Activated T-cell treated with anti-CD3 and anti-CD28 coated beads, Interleukin-2, amount 50 U/mL, for 72 hours (primary cell): ENCODE measurements around the gene NPR3. TPM values are rescaled to one million over a fixed set of nuclear protein-coding genes. Genes with fewer than 3 reads are reported as not detected.
"Not testable (repeated sequence)": the region's sequence is repeated elsewhere in the genome, so short reads cannot be mapped to it uniquely, and the experiment has no call there.

ENCODE experiments used
- ATAC-seq, 2 donors: fragments of 150-1000 bp; cut with Tn5 transposase; replicated peaks in 1 of 2; 2 replicates each; pipeline ENCODE4 v1.10.0; 2021; ENCODE audit warnings: moderate library complexity in 2 of 2, mild to moderate bottlenecking in 1 of 2
- DNase-seq, 2 donors: peaks; one replicate each; pipeline ENCODE4 v3.0.0; 2021 to 2022; ENCODE audit warnings: mixed read lengths in 1 of 2
- H3K27ac Mint-ChIP-seq: one replicate; pipeline ENCODE4 v1.8.0; 2022; ENCODE audit warnings: mild to moderate bottlenecking, moderate library complexity, mixed read lengths
- H3K27me3 Mint-ChIP-seq: one replicate; pipeline ENCODE4 v1.8.0; 2022; ENCODE audit warnings: low read depth, mixed read lengths
- H3K36me3 Mint-ChIP-seq, 2 donors: one replicate each; pipeline ENCODE4 v1.8.0; 2022; ENCODE audit warnings: mixed read lengths in 2 of 2, mild to moderate bottlenecking in 1 of 2; ENCODE audit not compliant: insufficient read depth in 2 of 2
- H3K4me1 Mint-ChIP-seq: one replicate; pipeline ENCODE4 v1.8.0; 2022; ENCODE audit warnings: low read depth, mixed read lengths
- H3K4me3 Mint-ChIP-seq, 2 donors: one replicate each; pipeline ENCODE4 v1.8.0; 2022; ENCODE audit warnings: mild to moderate bottlenecking in 2 of 2, mixed read lengths in 2 of 2, moderate library complexity in 2 of 2
- H3K9me3 Mint-ChIP-seq, 2 donors: one replicate each; pipeline ENCODE4 v1.8.0; 2022; ENCODE audit warnings: mixed read lengths in 2 of 2
- total RNA-seq, 2 donors: library from RNA; stranded (reverse); gene quantifications; one replicate each; pipeline ENCODE4 v1.2.3, GENCODE V29; 2022

NPR3 gene
- total RNA-seq, 2 donors from 2014 or later, result 0.24 to 0.25 TPM

- Mint-ChIP-seq H3K36me3 (no peaks in the 10 kb centered on the region), H3K27me3 (no peaks in the 10 kb centered on the region), H3K4me1 (no peaks in the 10 kb centered on the region), H3K4me3 (no peak overlapping the region), H3K9me3 (peaks cover 2 to 6% of the 10 kb centered on the region in 2 donors), H3K27ac (no peak overlapping the region)
- DNase-seq (no peak), ATAC-seq (no peak)
Observed at GRCh38 chr5:32778403-32778802, 67.3 kb downstream of the NPR3 start.

GRCh38 chr5:32779754-32780415 is 68.8 kb downstream of the NPR3 start:
- no peak overlapping the region for H3K4me3 Mint-ChIP-seq
- H3K4me1 Mint-ChIP-seq, result no peaks in the 10 kb centered on the region
- H3K9me3 Mint-ChIP-seq, result peaks cover 2 to 6% of the 10 kb centered on the region in 2 donors
- H3K27me3 Mint-ChIP-seq, result no peaks in the 10 kb centered on the region
- DNase-seq, result no peak
- no peak overlapping the region for H3K27ac Mint-ChIP-seq
- H3K36me3 Mint-ChIP-seq, result no peaks in the 10 kb centered on the region
- ATAC-seq, result no peak

- no peak for DNase-seq
Observed at GRCh38 chr5:32780508-32780919, 69.4 kb downstream of the NPR3 start.

GRCh38 chr5:32783661-32784060 is 72.5 kb downstream of the NPR3 start:
- Mint-ChIP-seq H3K36me3 (no peaks in the 10 kb centered on the region), H3K27me3 (peaks cover 6% of the 10 kb centered on the region), H3K9me3 (peaks cover 0 to 2% of the 10 kb centered on the region in 2 donors), H3K4me1 (no peaks in the 10 kb centered on the region), H3K4me3 (no peak overlapping the region), H3K27ac (no peak overlapping the region)
- no peak for ATAC-seq
- no peak for DNase-seq

More at GRCh38 chr5:32780508-32780919, 69.4 kb downstream of the NPR3 start:
- Mint-ChIP-seq H3K36me3 (no peaks in the 10 kb centered on the region), H3K27ac (no peak overlapping the region), H3K27me3 (no peaks in the 10 kb centered on the region), H3K4me1 (no peaks in the 10 kb centered on the region), H3K4me3 (no peak overlapping the region), H3K9me3 (peaks cover 2 to 6% of the 10 kb centered on the region in 2 donors)
- ATAC-seq, result no peak

- Mint-ChIP-seq H3K4me1 (no peaks in the 10 kb centered on the region), H3K4me3 (no peak overlapping the region), H3K27me3 (peaks cover 6% of the 10 kb centered on the region), H3K9me3 (peaks cover 0 to 2% of the 10 kb centered on the region in 2 donors), H3K27ac (no peak overlapping the region), H3K36me3 (no peaks in the 10 kb centered on the region)
- DNase-seq (no peak), ATAC-seq (no peak)
Observed at GRCh38 chr5:32785611-32786254, 74.6 kb downstream of the NPR3 start.

- Mint-ChIP-seq H3K36me3 (no peaks in the 10 kb centered on the region), H3K27me3 (peaks cover 6% of the 10 kb centered on the region), H3K4me3 (no peak overlapping the region), H3K27ac (no peak overlapping the region), H3K9me3 (peaks cover 0 to 2% of the 10 kb centered on the region in 2 donors), H3K4me1 (no peaks in the 10 kb centered on the region)
- DNase-seq (no peak), ATAC-seq (no peak)
Observed at GRCh38 chr5:32786311-32786710, 75.2 kb downstream of the NPR3 start.

- Mint-ChIP-seq H3K9me3 (peaks cover 0 to 2% of the 10 kb centered on the region in 2 donors), H3K4me1 (no peaks in the 10 kb centered on the region), H3K36me3 (no peaks in the 10 kb centered on the region), H3K4me3 (no peak overlapping the region), H3K27me3 (peaks cover 6% of the 10 kb centered on the region), H3K27ac (no peak overlapping the region)
- DNase-seq (no peak), ATAC-seq (no peak)
Observed at GRCh38 chr5:32790411-32790951, 79.4 kb downstream of the NPR3 start.

- peaks cover 0 to 3% of the 10 kb centered on the region in 2 donors for H3K9me3 Mint-ChIP-seq
- DNase-seq (no peak), ATAC-seq (no peak)
- H3K27ac Mint-ChIP-seq, result no peak overlapping the region
- no peaks in the 10 kb centered on the region for H3K36me3 Mint-ChIP-seq
- peaks cover 11% of the 10 kb centered on the region for H3K27me3 Mint-ChIP-seq
- H3K4me1 Mint-ChIP-seq, result no peaks in the 10 kb centered on the region
- H3K4me3 Mint-ChIP-seq, result no peak overlapping the region
Observed at GRCh38 chr5:32791536-32792243, 80.6 kb downstream of the NPR3 start.

GRCh38 chr5:32794086-32794485 is 83.0 kb downstream of the NPR3 start:
- Mint-ChIP-seq H3K4me1 (no peaks in the 10 kb centered on the region), H3K4me3 (no peak overlapping the region)

GRCh38 chr5:32802764-32803163 is 91.6 kb downstream of the NPR3 start:
- Mint-ChIP-seq H3K9me3 (peaks cover 12 to 15% of the 10 kb centered on the region in 2 donors), H3K27ac (no peak overlapping the region), H3K4me3 (no peak overlapping the region), H3K4me1 (no peaks in the 10 kb centered on the region), H3K27me3 (no peaks in the 10 kb centered on the region), H3K36me3 (no peaks in the 10 kb centered on the region)
- DNase-seq (no peak), ATAC-seq (no peak)

More at GRCh38 chr5:32794086-32794485, 83.0 kb downstream of the NPR3 start:
- DNase-seq (no peak), ATAC-seq (no peak)
- Mint-ChIP-seq H3K27me3 (peaks cover 5% of the 10 kb centered on the region), H3K9me3 (peaks cover 0 to 4% of the 10 kb centered on the region in 2 donors), H3K36me3 (no peaks in the 10 kb centered on the region), H3K27ac (no peak overlapping the region)

- ATAC-seq (no peak), DNase-seq (no peak)
- H3K9me3 Mint-ChIP-seq, result peaks cover 16 to 18% of the 10 kb centered on the region in 2 donors
- no peaks in the 10 kb centered on the region for H3K27me3 Mint-ChIP-seq
- H3K4me3 Mint-ChIP-seq, result no peak overlapping the region
- H3K36me3 Mint-ChIP-seq, result no peaks in the 10 kb centered on the region
- no peaks in the 10 kb centered on the region for H3K4me1 Mint-ChIP-seq
- H3K27ac Mint-ChIP-seq, result no peak overlapping the region
Observed at GRCh38 chr5:32803656-32804055, 92.5 kb downstream of the NPR3 start.

- not testable (repeated sequence) for ATAC-seq, DNase-seq, H3K36me3 Mint-ChIP-seq, H3K27ac Mint-ChIP-seq, H3K4me3 Mint-ChIP-seq, H3K27me3 Mint-ChIP-seq, H3K4me1 Mint-ChIP-seq
- peaks cover 13 to 14% of the 10 kb centered on the region in 2 donors for H3K9me3 Mint-ChIP-seq
Observed at GRCh38 chr5:32805462-32805861, 94.3 kb downstream of the NPR3 start.
